HG03457 (cell line): ENCODE data around the gene TMEM263.

Experiments
- ATAC-seq: cut with Tn5 transposase; IDR thresholded peaks from one replicate; pipeline ENCODE4 v1.9.1; 2021; ENCODE audit warnings: moderate number of reproducible peaks; ENCODE audit not compliant: unreplicated experiment

TMEM263 gene

DNA sequence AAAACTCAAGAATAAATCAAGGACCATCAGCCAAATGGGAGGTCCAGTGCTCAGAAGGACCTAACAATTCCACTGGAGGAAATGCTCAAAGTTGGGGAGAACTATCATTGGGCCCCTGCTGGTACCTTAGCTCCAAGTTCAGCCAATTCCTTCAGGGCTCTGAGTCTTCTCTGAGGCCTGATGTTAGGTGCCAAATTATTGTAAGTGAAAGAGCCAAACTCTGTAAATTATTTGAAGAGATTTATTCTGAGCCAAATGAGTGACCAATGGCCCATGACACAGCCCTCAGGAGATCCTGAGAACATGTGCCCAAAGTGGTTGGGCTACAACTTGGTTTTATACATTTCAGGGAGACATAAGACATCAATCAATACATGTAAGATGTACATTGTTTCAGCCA, 8.2 kb upstream of the TMEM263 start:
- no peak for ATAC-seq

DNA sequence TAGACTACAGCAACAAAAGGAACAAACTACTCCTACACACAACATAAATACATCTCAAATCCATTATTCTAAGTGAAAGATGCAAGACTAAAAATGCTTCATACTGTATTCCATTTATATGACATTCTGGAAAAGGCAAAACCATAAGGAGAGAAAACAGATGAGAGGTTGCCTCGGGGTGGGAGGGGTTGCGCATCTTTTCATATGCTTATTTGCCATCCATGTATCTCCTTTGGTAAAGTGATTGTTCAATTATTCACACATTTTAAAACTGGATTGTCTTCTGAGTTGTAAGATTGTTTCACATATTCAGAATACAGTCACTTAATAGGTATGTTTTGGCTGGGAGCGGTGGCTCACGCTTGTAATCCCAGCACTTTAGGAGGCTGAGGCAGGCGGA, 5.1 kb upstream of the TMEM263 start:
- no peak for ATAC-seq

DNA sequence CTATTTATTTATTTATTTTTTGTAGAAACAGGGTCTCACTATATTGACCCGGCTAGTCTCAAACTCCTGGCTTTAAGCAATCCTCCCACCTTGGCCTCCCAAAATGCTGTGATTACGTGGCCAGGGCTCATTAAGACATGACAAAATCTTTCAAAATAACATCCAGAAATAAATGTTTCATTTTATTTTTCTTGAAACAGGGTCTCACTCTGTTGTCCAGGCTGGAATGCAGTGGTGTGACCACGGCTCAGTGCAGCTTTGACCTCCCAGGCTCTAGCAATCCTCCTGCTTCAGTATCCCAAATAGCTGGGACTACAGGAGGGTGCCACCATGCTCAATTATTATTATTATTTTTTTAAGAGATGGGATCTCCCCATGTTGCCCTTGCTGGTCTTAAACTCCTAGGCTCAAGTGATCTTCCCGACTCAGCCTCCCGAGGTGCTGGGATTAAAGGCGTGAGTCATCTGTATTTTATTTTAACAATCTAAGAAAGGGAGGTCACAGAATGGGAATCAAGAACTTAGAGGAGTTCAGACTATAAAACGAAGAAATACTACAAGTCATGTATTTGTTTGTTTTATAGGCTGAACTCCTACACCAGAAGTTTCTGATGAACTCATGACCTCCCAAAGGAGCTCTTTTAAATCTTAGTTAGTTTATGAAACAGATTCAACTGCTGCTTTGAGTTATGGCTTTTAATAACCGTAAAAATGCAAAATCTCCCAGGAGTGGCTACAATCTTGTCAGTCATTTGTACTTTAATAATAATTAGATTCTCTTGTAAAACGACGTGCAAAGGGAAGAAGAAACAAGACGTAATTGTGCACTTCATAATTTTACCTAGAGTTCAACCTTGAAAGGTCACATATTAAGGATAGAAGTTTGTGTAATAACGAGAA, 2.1 kb upstream of the TMEM263 start:
- no peak for ATAC-seq

DNA sequence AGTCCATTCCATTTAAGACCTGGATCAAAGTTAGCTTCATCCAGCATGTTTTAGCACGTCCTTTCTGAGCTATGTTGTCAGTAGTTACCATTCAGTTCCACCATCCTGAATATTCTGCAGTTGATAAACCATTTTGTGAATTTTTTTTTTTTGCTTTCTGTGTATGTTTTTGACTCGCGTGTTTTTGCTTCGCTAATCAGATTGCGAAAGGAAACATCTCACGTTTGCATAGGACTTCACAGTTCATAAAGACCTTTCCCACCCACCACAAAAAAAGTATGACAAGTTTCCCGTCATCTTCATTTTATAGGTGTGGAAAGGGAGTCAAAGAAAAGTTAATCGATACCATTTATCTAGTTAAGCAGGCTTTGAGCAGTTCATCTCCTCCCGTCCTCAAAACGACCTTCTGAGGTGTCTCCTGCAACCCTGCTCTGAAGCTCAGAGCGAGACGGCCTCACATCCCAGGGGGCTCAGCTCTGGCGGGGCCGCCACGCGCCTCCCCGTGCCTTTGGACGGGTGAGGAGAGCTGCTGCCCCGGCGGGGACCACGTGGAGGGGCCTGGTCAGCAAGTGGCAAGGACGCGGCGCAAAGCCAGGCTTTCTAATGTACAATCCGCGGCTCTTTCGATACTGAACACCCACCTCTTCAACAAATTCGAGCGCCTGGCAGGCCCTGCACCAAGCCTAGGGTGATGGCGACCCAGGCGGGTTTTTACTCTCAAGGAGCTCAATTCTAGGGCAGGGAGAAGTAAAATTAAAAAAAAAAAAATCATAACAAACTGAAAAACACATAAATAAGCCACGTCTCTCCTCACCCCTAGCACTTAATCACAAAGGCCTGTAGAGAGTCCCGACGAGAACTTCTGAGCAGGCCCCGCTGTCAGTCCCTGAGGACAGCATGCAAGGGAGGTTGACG, 988 bp upstream of the TMEM263 start:
- ATAC-seq, result peak; percentile 22

DNA sequence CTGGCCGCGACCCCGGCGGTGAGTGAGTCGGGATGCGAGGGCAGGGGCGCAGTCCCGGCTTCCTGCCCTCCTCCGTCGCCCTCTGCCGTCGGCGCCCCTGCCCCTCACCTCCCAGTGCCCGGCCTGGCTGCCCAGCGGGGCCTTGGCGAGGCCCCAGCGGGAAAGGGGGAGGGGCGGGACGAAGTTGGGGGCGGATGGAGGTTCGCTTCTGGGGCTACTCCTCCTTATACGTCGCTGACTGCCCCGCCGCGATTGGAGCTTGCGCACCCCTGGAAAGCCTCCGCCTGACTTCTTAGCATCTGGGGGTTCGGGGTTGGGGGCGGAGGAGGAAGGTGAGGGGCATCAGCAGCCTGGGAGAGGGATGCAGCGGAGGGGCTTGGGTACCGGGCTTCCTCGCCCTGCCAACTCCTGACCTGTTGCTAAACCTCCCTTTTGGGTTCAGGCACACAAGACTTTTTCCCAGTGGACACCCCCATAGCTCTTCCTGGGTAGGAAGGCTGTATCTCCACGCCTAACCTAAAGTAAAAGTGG, 406 bp downstream of the TMEM263 start:
- ATAC-seq, result peak; percentile 20

DNA sequence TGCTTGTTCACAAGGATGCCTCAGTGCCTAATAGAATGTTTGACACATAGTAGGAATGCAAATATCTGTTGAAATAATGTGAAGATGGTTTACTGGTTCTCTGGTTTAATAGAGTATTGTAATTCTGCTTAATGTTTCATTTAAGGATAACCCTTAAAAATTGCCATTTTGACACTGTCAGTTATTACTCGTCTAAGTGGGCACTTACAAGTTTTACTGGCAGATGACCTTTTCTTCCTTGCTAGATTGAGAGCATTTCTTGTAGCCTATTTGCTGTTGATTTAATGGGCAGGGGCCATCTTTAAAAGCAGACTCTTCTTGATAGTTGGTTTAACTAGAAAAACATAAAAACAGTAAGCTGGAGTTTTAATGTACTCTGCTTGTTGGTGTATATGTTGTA, 1.9 kb downstream of the TMEM263 start:
- ATAC-seq, result no peak

DNA sequence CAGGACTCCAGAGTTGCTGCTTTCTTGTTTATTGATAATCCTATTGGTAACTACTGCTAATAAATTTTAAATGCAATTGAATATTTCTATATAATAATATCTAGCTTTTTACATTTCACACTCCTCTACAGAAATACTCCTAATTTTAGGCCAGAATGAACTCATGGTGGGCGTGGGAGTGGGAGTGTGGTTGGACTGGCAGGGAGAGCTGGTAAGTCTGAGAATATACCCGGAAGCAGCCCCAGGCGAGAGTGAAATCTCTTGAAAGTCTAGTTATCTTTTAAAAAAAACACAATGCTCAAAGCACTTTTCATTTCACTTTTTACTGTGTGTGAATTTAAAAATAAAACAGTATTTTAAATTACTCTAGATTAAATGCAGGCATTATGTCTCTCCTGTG, 4.7 kb downstream of the TMEM263 start:
- ATAC-seq, result no peak

DNA sequence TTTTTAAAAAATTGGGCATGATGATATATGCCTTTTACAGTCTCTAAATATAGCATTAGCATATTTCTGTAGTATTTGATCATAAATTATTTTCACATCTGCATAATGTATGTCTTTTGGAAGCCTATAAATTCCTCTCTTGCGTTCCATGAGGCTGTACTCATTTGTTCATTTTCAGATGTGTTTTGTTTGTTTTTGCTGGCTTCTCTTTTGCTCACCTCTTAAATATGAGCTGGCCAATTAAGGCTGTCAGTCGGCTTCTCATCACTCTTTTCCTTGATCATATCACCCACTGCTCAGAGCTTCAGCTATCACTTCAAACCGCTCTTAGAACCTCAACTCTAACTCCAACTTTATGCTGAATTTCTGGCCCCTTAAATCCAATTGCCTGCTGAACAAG, 6.6 kb downstream of the TMEM263 start:
- no peak for ATAC-seq

DNA sequence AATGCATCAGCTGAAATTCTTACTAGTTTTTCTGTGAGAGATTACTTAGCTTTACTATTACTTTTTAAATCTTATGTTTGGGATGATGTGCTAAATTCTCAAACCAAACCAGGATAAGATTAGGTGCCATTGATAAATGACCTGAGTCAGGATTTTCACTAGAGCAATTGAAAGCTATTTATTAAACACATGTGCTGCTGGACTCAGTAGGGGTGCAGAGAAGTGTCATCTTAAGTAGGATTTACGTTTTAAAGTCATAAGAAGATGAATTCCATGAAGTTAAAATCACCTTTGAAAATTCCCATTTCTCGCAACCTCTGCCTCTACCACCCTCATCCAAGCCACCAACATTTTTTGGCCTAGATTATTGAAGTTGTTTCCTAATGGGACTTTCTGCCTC, 8.8 kb downstream of the TMEM263 start:
- no peak for ATAC-seq

DNA sequence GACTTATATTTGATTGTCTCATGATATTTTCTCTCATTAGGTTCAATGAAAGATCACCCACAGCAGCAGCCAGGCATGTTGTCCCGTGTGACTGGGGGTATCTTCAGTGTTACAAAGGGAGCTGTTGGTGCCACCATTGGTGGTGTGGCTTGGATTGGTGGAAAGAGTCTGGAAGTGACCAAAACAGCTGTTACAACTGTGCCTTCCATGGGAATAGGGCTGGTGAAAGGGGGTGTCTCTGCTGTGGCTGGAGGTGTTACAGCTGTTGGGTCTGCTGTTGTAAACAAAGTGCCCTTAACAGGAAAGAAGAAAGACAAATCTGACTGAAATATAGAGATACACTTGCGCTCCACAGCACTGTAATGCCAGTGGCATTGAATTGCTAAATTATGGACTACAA, 15.4 kb downstream of the TMEM263 start:
- ATAC-seq, result no peak

DNA sequence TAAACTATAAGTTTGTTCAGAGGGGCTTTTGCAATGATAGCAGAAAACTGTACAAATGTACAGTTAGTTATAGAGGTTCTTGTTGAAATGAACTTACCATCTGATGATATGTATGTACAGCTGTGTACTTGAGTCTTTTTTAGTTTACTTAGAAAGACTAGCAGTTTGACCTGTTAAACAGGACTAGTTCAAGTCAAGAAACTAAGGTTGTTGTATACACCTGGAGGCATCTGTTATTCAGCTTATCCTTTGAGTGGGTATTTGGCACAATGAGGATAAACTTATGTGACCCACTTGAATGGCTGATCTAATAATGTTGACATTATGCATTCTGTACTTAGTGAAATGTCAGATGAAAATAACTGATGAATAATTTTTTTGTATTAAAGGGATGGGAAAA, 17.8 kb downstream of the TMEM263 start:
- ATAC-seq, result no peak

DNA sequence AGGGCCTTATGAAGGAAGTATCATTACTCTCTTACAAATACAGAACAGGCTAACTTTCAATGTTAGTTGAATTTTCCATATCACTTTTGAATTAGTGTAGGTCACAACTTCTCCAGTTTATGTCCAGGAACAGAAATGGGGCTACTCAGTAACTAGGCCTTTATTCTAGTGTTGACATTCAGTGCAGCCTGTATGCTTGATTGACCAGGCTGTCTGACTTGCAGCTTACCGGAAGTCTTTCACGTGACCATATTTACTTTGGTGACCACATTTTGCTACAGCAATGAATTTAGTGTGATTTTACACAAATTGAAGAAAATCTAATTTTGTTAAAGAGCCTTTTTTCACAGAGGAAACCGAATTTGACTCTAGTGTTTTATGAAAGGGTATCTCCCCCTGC, 18.8 kb downstream of the TMEM263 start:
- ATAC-seq, result no peak

DNA sequence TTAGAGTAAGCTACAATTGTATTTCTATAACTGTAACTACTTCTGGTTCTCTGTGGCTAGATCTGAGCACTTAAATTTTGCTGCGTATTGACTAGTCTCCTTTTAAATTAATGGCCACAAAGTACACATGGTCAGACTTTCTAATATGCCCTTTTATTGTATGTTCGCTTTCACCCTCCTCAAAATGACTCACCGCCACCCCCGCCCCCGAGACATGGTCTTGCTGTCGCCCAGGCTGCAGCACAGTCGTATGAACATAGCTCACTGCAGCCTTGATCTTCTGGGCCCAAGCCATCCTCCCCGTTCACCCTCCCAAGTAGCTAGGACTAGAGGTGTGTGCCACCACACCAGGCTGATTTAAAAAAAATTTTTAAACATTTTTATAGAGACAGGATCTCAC, 19.4 kb downstream of the TMEM263 start:
- no peak for ATAC-seq

DNA sequence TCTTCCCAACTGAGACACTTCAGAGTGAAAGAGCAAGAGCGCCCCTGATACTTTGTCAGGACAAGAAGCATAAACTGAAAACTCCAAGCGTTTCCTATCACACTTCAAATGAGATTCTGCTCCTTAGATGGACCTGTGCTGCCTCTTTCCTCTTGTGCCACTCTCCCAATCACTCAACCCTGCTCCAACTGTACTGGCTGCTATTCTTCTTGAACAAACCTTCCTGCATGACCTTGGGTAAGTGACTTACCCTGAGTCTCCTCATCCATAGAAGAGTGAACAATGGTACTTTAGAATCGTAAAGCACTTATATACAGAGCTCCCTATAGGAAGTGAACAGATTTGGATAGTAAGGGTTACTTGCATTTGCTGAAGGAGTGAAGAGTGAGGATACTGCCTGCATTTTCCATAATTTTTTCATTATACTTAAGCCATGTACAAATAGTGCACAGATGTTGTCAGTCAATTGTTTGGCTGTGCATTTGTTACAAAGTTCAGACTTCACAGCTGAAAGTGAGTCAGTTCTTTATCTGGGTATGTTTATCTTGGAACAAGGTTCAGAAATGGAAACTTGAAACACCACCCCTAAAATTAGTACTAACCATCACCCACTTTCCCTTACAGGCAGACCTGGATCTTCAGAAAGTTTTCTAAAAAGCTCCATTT, 20.4 kb downstream of the TMEM263 start:
- no peak for ATAC-seq

DNA sequence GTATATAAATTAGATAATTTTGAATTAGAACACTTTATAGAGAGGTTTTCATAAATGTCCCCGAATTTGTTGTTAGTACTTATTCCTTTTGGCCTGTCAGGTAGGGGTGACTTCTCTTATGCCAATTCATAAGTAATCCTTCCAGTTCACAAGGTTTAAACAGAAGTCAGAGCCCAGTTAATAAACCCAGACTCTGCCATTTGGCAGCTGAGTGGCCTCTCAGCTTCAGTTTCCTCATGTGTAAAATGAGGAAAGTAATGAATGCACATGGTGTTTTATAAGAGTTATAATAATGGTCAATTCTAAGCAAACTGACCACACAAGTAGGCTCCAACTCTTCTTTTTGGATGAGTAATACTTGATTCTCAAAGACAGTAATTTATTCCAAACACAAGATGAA, 21.0 kb downstream of the TMEM263 start:
- no peak for ATAC-seq

DNA sequence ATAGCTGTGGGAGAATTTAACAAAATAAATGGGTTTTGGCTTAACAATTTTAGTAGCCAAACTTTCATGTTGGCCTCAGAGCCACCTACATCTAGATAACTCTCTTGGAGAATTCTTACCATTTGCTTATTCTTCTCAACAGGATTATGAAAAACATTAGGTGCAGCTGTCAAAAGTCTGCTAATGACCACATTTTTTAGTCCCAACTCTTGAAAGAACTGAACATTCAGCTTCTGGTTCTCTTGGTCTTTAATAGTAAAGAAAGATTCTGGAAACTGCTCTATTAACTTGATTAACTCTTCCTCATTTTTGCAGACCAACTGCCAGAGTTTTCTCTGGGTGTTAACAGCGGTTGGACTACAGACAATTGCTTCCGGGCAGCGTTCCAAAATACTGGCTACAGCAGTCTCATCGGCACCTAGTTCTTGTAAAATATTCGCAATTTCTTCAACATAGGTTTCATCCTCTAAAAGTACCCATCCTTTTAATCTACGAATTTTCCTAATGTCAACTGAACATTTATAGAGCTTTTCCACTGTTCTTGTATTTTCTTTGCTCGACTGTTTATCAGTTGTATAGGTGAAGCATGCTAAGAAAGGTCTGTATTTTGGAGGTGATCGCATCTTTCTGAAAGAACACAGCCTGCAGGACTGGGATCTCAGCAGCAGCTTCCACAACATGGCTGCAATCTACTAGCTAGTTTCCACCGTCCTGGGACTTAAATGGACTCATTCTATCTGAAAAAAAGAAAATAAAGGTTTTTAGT, 22.5 kb downstream of the TMEM263 start:
- no peak for ATAC-seq

DNA sequence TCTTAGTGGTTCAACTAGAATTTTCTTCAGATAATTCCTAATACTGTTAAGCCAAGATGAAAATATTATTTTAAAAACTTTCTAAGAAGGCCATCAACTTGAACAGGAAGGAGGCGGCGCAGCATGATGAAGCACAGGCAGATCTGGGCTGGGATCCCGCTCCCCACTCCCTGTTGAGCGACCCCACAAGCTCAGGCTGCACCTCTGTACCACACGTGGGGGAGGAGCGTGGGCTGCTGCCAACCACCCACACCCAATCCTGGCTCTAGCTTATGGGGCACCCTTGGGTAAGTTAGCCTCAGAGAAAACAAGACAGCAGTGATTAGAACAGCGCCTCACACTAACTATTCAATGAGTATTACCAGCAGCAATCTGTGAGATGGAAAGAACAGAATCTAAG, 25.2 kb downstream of the TMEM263 start:
- ATAC-seq, result no peak

DNA sequence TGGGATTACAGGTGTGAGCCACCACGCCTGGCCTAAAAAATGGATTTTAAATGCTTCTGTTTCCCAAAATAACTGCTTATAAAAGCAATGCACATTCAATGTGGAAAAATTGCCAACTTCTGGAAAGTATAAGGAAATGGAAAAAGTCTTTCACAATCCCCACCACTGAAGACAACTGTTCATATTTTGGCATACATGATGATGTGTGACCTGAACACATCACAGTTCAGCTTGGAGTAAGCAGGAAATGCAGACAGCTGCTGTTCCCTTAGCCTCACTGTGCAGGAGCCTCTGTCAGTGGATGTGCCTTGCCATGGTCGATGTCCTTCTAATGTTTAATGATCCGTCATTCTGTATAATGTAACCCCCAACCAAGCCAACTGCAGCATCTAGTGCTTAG, 26.1 kb downstream of the TMEM263 start:
- ATAC-seq, result no peak

DNA sequence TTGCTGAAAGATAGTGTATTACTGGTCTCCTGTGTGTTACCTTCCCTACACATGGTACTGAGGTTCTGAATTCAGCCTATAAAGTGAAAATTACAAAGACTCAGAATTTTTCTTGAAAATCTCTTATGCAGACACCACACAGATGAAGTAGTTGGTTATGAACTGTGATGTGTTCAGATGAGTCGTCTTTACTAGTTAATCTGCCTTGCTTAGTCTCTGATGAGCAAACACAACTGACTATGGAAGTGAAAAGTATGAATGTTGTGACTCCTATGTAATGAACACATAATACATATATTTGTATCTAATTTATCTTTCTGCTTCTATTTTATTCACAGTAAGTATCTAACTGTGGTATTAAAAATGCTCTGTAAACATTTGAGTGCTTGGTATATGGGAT, 26.5 kb downstream of the TMEM263 start:
- ATAC-seq, result no peak

DNA sequence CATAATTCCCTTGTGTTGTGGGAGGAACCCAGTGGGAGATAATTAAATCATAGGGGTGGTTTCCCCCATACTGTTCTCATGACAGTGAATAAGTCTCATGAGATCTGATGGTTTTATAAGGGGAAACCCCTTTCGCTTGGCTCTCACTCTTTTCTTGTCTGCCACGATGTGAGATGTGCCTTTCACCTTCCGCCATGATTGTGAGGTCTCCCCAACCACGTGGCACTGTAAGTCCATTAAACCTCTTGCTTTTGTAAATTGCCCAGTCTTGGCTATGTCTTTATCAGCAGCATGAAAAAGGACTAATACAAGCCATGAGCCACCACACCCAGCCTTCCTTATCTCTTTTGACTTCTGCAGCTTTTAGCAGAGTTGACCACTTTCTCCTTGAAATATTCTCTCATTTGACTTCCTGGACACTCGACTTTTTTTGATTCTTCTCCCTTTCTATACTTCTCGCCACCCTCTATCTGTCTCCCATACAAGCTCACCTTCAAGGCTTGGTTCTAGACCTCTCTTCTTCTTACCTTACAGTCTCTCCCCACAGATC, 29.0 kb downstream of the TMEM263 start:
- ATAC-seq, result no peak
